K562 (cell line): ENCODE results near the gene DYNC1I1. TPM values are rescaled to one million over a fixed set of nuclear protein-coding genes. Genes with fewer than 3 reads are reported as not detected.

ENCODE experiments used
- ATAC-seq: fragments of 200-7000 bp; cut with Tn5 transposase; 3 replicates; pipeline ENCODE4 v1.9.1; 2020; ENCODE audit warnings: moderate library complexity
- BruUV-seq: library from RNA; stranded (reverse); fragments of 400-500 nt; replicated peaks from 2 replicates; lab custom pipeline; 2021; lab: Mats Ljungman, UMichigan
- CTCF ChIA-PET: fragments of 300-600 bp; formaldehyde crosslinking; extraction: SDS; loops from one replicate; lab custom pipeline; 2021; ENCODE audit warnings: low intra/inter-chr PET ratio; lab: Yijun Ruan, JAX
- POLR2A ChIA-PET: fragments of 300-600, 350-650 bp; sonication (Branson Sonifier 250); formaldehyde crosslinking; extraction: SDS; loops from one replicate; lab custom pipeline; 2021; ENCODE audit warnings: antibody characterized with exemption, inconsistent platforms; lab: Yijun Ruan, JAX
- DNase-seq, 4 experiments: peaks; one replicate each; pipeline versions ENCODE4 v3.0.0 to v3.0.0-alpha.2; 2011 to 2018; ENCODE audit warnings: low spot score in 3 of 4, mixed read lengths in 3 of 4; ENCODE audit errors: extremely low read depth in 1 of 4
- FAIRE-seq: peaks from 2 replicates; lab custom pipeline; 2011; peaks lifted over from hg19 to GRCh38; lab: Jason Lieb, UNC
- H2AFZ ChIP-seq: 2 replicates; pipeline ENCODE4 v1.6.0; 2011; ENCODE audit warnings: low read depth, low read length, control low read depth, inconsistent platforms
- H3K27ac ChIP-seq: fragments of 200-600 bp; 3 replicates; pipeline ENCODE4 v1.8.0; 2011; ENCODE audit warnings: low read depth, mild to moderate bottlenecking, control low read depth, inconsistent platforms, low read length, moderate library complexity, mixed read lengths; ENCODE audit errors: extremely low read depth
- H3K27me3 ChIP-seq, 2 experiments: fragments of 300-600 bp in 1 of 2; 2 replicates in 1 of 2; 3 replicates in 1 of 2; pipeline versions ENCODE4 v1.6.0 to v1.8.0; 2011; ENCODE audit warnings: inconsistent platforms in 2 of 2, low read length in 2 of 2, mild to moderate bottlenecking in 1 of 2, mixed read lengths in 1 of 2, moderate library complexity in 1 of 2; ENCODE audit not compliant: control insufficient read depth in 2 of 2, insufficient read depth in 2 of 2
- H3K36me3 ChIP-seq: fragments of 300-600 bp; 3 replicates; pipeline ENCODE4 v1.8.0; 2011; ENCODE audit warnings: mild to moderate bottlenecking, low read length, inconsistent platforms; ENCODE audit not compliant: control insufficient read depth, insufficient read depth
- H3K4me1 ChIP-seq, 2 experiments: fragments of 200-600 bp in 1 of 2; replicated peaks in 1 of 2; 2 replicates in 1 of 2; 3 replicates in 1 of 2; pipeline versions ENCODE4 v1.5.1 to v1.8.0; 2011; ENCODE audit warnings: inconsistent platforms in 2 of 2, low read length in 2 of 2, mild to moderate bottlenecking in 1 of 2, mixed read lengths in 1 of 2, moderate library complexity in 1 of 2; ENCODE audit not compliant: control insufficient read depth in 2 of 2, insufficient read depth in 2 of 2
- H3K4me2 ChIP-seq: 2 replicates; pipeline ENCODE4 v1.6.1; 2011; ENCODE audit warnings: low read length, control low read depth, inconsistent platforms, mixed read lengths; ENCODE audit not compliant: insufficient read depth
- H3K4me3 ChIP-seq: fragments of 200-600 bp; sonication (generic), shearing (Covaris generic); 2 replicates; pipeline ENCODE4 v1.5.1; 2016; ENCODE audit warnings: control low read depth, inconsistent platforms
- H3K79me2 ChIP-seq: fragments of 200-600 bp; 3 replicates; pipeline ENCODE4 v1.8.0; 2011; ENCODE audit warnings: low read length, inconsistent platforms; ENCODE audit not compliant: control insufficient read depth, insufficient read depth
- H3K9ac ChIP-seq, 2 experiments: 2 replicates each; pipeline versions ENCODE4 v1.6.0 to v1.6.1; 2011; ENCODE audit warnings: low read depth in 2 of 2, low read length in 2 of 2, control low read depth in 1 of 2, inconsistent platforms in 1 of 2, mild to moderate bottlenecking in 1 of 2, mixed read lengths in 1 of 2; ENCODE audit not compliant: insufficient read depth in 1 of 2
- H3K9me1 ChIP-seq: one replicate; pipeline ENCODE4 v1.6.0; 2011; ENCODE audit warnings: inconsistent platforms, mild to moderate bottlenecking, low read length, moderate library complexity; ENCODE audit not compliant: control insufficient read depth, insufficient read depth
- H3K9me3 ChIP-seq: replicated peaks from 2 replicates; pipeline ENCODE4 v1.5.1; 2011; ENCODE audit warnings: low read depth, low read length, inconsistent platforms; ENCODE audit not compliant: control insufficient read depth, insufficient read depth
- H4K20me1 ChIP-seq: replicated peaks from 2 replicates; pipeline ENCODE4 v1.6.1; 2011; ENCODE audit warnings: low read length, inconsistent platforms, mixed read lengths; ENCODE audit not compliant: control insufficient read depth, insufficient read depth
- CREBBP ChIP-seq: IDR thresholded peaks from one replicate; pipeline ENCODE4 v1.6.1; 2012; ENCODE audit warnings: low read depth, mild to moderate bottlenecking, control low read depth, inconsistent platforms, low read length
- IRF9 ChIP-seq: fragments of 450-650 bp; IDR thresholded peaks from 2 replicates; pipeline ENCODE4 v1.6.1; 2016; ENCODE audit warnings: missing biosample characterization, missing genetic modification characterization
- JUNB ChIP-seq: fragments of 450-650 bp; formaldehyde crosslinking; conservative IDR thresholded peaks from 2 replicates; pipeline ENCODE4 v1.4.0; 2020; ENCODE audit warnings: mild to moderate bottlenecking
- POLR3A ChIP-seq: IDR thresholded peaks from 2 replicates; pipeline ENCODE4 v1.6.1; 2011; ENCODE audit warnings: borderline replicate concordance, mild to moderate bottlenecking, moderate library complexity; ENCODE audit not compliant: insufficient read length, insufficient read depth; ENCODE audit errors: extremely low read depth
- PRDM10 ChIP-seq: fragments of 450-650 bp; IDR thresholded peaks from 2 replicates; pipeline ENCODE4 v1.6.1; 2018; ENCODE audit not compliant: partially characterized antibody
- RBM25 ChIP-seq: fragments of 200-400 bp; formaldehyde crosslinking; IDR thresholded peaks from 2 replicates; pipeline ENCODE4 v1.6.1; 2018; ENCODE audit warnings: low read length, low read depth, moderate library complexity; ENCODE audit not compliant: severe bottlenecking
- SMAD3 ChIP-seq: fragments of 450-650 bp; formaldehyde crosslinking; conservative IDR thresholded peaks from 2 replicates; pipeline ENCODE4 v1.4.0; 2020; ENCODE audit warnings: mild to moderate bottlenecking
- TBP ChIP-seq: optimal IDR thresholded peaks from 2 replicates; pipeline ENCODE3; 2011; ENCODE audit warnings: low read depth, low read length, improper control_type of control experiment
- ZNF174 ChIP-seq: fragments of 250-450 bp; sonication (Bioruptor Pico); IDR thresholded peaks from 2 replicates; pipeline ENCODE4 v1.4.0; 2020; ENCODE audit warnings: mild to moderate bottlenecking
- ZNF212 ChIP-seq: fragments of 450-650 bp; formaldehyde crosslinking; IDR thresholded peaks from 2 replicates; pipeline ENCODE4 v1.4.0; 2020; ENCODE audit warnings: mild to moderate bottlenecking
- ZNF282 ChIP-seq: sonication (generic); formaldehyde crosslinking; IDR thresholded peaks from 2 replicates; pipeline ENCODE4 v1.8.1; 2023; ENCODE audit warnings: missing genetic modification reagents
- ZNF316 ChIP-seq: fragments of 450-650 bp; IDR thresholded peaks from 2 replicates; pipeline ENCODE4 v1.6.1; 2016
- ZNF436 ChIP-seq: fragments of 250-450, 450-650 bp; sonication (Bioruptor Pico); formaldehyde crosslinking; IDR thresholded peaks from 2 replicates; pipeline ENCODE4 v1.7.0; 2020; ENCODE audit warnings: mild to moderate bottlenecking
- ZNF586 ChIP-seq: fragments of 450-650 bp; formaldehyde crosslinking; conservative IDR thresholded peaks from 2 replicates; pipeline ENCODE4 v1.4.0; 2020; ENCODE audit warnings: mild to moderate bottlenecking, moderate library complexity
- ZNF589 ChIP-seq: fragments of 200-800 bp; sonication (Bioruptor generic); IDR thresholded peaks from 2 replicates; pipeline ENCODE4 v1.6.1; 2016; ENCODE audit warnings: low read depth, missing genetic modification characterization, missing compliant biosample characterization
- ZNF639 ChIP-seq, 2 experiments: fragments of 200-800 bp in 1 of 2; sonication (Bioruptor generic) in 1 of 2; sonication (generic) in 1 of 2; formaldehyde crosslinking in 1 of 2; IDR thresholded peaks in 1 of 2; conservative IDR thresholded peaks in 1 of 2; 2 replicates each; pipeline versions ENCODE4 v1.5.0 to v1.6.1; 2016 to 2020; ENCODE audit warnings: missing compliant biosample characterization in 1 of 2, missing genetic modification characterization in 1 of 2, missing genetic modification reagents in 1 of 2
- ZNF76 ChIP-seq: fragments of 250-450 bp; sonication (Bioruptor Pico); IDR thresholded peaks from 2 replicates; pipeline ENCODE4 v1.4.0; 2020; ENCODE audit warnings: mild to moderate bottlenecking, moderate library complexity, borderline replicate concordance
- WGBS: fragments of 100-300 bp; shearing (Covaris generic); methylation state at CpG from one replicate; pipeline ENCODE4 v1.1.6; 2016; ENCODE audit warnings: low coverage, mixed read lengths; ENCODE audit not compliant: insufficient coverage; ENCODE audit errors: missing lambda C conversion rate; 5-methylcytosine and 5-hydroxymethylcytosine counted together
- in situ Hi-C: fragments of 300-500 bp; cut with MboI; formaldehyde crosslinking; loops from 4 replicates; pipeline ENCODE4 v1.15.0; 2018; ENCODE audit warnings: inconsistent platforms, mixed read lengths
- intact Hi-C: fragments of 100-400 bp; cut with micrococcal nuclease; formaldehyde crosslinking; loops from 2 replicates; pipeline ENCODE4 v1.14.2; 2022
- polyA plus RNA-seq, 8 experiments: library from polyadenylated mRNA; depleted of rRNA in 4 of 8; stranded (reverse) in 5 of 8; unstranded in 3 of 8; fragments of >200 nt; fragmentation: Nextera tagmentation in 2 of 8; fragmentation: Illumina TruSeq in 1 of 8; extraction: Ambion mirVana in 2 of 8; extraction: Trizol in 1 of 8; gene quantifications; 2 replicates each; pipeline versions ENCODE4 v1.2.1 to v1.2.3, GENCODE V29; 2011 to 2014; ENCODE audit warnings: inconsistent platforms in 1 of 8, missing spikeins in 1 of 8
- total RNA-seq, 7 experiments: library from RNA; depleted of rRNA in 6 of 7; stranded (reverse); fragments of >200 nt in 6 of 7; fragmentation: Illumina TruSeq in 2 of 7; extraction: Trizol in 2 of 7; gene quantifications; 2 replicates each; pipeline versions ENCODE4 v1.2.1 to v1.2.3, GENCODE V29; 2011 to 2021; ENCODE audit warnings: low replicate concordance in 1 of 7

The DYNC1I1 gene
- total and polyA plus RNA-seq, 9 of the 15 experiments (the other 6 are each of a cell fraction or from before 2014, with no cell fraction given): 0.22 to 1.5 (median 0.44) TPM

- H3K9me3 ChIP-seq: no peaks in the 10 kb centered on the region
- H3K36me3 ChIP-seq: no peaks in the 10 kb centered on the region
- H3K27me3 ChIP-seq: peaks cover 0 to 3% of the 10 kb centered on the region in 2 experiments; a peak in 3 of 5 replicates
- no TSS peak for BruUV-seq
- H3K4me3 ChIP-seq: no peak overlapping the region
- no peaks in the 10 kb centered on the region for H3K79me2 ChIP-seq
- no peak for DNase-seq
- no peak for ATAC-seq
- TF ChIP-seq ZNF76 (CRISPR knock-in tag) (no peak), POLR3A (no peak), CREBBP (no peak), ZNF212 (CRISPR knock-in tag) (no peak), ZNF436 (CRISPR knock-in tag) (no peak), ZNF282 (CRISPR knock-in tag) (no peak), PRDM10 (no peak), ZNF639 (CRISPR knock-in tag; conservative IDR thresholded peaks at IDR 0.05 in 1 of 2, IDR thresholded peaks at IDR 0.05 in 1 of 2) (no peak), ZNF316 (no peak), SMAD3 (CRISPR knock-in tag) (no peak), ZNF589 (CRISPR knock-in tag) (no peak), ZNF174 (no peak), JUNB (CRISPR knock-in tag) (no peak), ZNF586 (CRISPR knock-in tag) (no peak), RBM25 (no peak), IRF9 (tag) (no peak), TBP (no peak)
- no peaks in the 10 kb centered on the region for H4K20me1 ChIP-seq
- WGBS: 0% methylated on average over 3 of the region's 3 CpGs
- H2AFZ ChIP-seq: no peak overlapping the region
- ChIA-PET CTCF (no interaction called here), POLR2A (no interaction called here)
- no peak overlapping the region for H3K9ac ChIP-seq
- H3K27ac ChIP-seq: no peak overlapping the region
- no peaks in the 10 kb centered on the region for H3K9me1 ChIP-seq
- in situ Hi-C loops (no loop called here), intact Hi-C loops (no loop called here)
- H3K4me2 ChIP-seq: no peak overlapping the region
- H3K4me1 ChIP-seq: no peaks in the 10 kb centered on the region
- no peak for FAIRE-seq
Observed at GRCh38 chr7:95925236-95925635, 152.9 kb downstream of the DYNC1I1 start.
